ENCODE results near the gene ZBTB46.

DNA sequence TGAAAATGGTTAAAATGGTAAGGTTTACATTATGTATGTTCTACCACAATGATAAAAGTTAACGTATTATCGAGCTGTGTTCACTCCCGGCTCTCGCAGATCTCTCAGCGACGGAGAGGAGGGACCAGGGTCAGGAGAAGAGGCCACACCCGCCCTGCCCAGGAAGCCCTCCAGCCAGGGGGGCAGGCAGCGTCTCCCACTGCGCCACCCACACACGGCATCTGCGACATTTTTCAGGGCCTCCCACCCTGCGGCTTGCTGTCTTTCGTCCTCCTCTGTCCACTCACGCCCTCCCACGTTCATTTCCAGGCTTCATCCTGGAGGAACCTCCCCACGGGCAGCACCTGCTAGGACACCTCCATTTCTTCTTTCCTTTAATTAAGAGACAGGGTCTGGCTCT lies 43.3 kb downstream of the ZBTB46 start:
- TF ChIP-seq, protein P1, sequence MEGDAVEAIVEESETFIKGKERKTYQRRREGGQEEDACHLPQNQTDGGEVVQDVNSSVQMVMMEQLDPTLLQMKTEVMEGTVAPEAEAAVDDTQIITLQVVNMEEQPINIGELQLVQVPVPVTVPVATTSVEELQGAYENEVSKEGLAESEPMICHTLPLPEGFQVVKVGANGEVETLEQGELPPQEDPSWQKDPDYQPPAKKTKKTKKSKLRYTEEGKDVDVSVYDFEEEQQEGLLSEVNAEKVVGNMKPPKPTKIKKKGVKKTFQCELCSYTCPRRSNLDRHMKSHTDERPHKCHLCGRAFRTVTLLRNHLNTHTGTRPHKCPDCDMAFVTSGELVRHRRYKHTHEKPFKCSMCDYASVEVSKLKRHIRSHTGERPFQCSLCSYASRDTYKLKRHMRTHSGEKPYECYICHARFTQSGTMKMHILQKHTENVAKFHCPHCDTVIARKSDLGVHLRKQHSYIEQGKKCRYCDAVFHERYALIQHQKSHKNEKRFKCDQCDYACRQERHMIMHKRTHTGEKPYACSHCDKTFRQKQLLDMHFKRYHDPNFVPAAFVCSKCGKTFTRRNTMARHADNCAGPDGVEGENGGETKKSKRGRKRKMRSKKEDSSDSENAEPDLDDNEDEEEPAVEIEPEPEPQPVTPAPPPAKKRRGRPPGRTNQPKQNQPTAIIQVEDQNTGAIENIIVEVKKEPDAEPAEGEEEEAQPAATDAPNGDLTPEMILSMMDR (IDR thresholded peaks at IDR 0.05 in 2 of 3, conservative IDR thresholded peaks at IDR 0.05 in 1 of 3; ENCODE audit: borderline replicate concordance in 1 of 3, insufficient read depth in 1 of 3, low read depth in 2 of 3, low read length in 2 of 3), result no peak
- no peak for TF ChIP-seq POLR2A (IDR thresholded peaks at IDR 0.05; ENCODE audit: borderline replicate concordance, extremely low read depth, insufficient read depth, insufficient read length)
- no peak for TF ChIP-seq EZH2 (IDR thresholded peaks at IDR 0.05)
- TF ChIP-seq SP1 (IDR thresholded peaks at IDR 0.05; ENCODE audit: low read depth), result no peak
- TF ChIP-seq YY1 (IDR thresholded peaks at IDR 0.05; ENCODE audit: extremely low read depth, insufficient replicate concordance, low read depth, low read length), result no peak

Measured in HCT116 (cell line).